ENCODE data around the gene IFITM10. TPM values are rescaled to one million over a fixed set of nuclear protein-coding genes. Genes with fewer than 3 reads are reported as not detected.

The IFITM10 gene
- total and polyA plus RNA-seq, 9 of the 15 experiments (the other 6 are each of a cell fraction or from before 2014, with no cell fraction given): 0.08 to 0.13 (median 0.09) TPM; not detected in 6

DNA sequence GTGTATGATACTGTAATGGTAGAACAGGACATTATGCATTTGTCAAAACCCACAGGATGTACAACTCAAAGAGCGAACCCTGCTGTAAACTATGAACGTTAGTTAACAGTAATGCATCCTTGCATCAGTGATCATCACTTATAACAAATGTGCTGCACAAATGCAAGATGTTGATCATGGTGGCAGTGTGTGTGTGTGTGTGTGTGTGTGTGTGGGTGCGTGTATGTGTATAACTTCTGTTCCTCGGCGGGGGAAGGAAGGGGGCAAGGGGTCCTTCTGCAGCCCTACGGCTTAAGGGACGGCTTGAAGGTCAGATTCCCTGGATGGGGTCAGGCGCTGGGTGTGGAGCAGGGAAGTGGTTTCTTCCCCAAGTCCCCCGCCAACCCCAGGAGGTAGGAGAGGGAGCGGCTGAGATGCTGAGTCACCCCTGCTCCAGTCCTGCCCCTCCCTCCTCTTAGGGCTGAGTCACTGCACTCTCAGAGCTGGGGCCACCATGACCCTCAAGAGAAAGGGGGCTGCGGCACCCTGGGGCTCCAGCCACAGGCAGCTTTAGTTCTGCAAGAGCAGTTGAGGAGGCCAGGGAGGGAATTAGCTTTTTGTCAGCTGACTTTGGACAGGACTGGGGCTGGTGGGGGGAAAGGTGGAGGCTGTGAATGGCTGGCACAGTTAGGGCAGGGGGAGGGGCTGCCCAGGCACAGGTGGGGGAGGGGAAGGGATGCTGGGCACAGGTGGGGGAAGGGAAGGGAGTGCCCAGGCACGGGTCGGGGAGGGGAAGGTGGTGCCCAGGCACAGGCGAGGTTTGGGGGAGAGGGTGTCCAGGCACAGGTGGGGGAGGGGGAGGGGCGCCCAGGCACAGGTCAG lies 22.1 kb upstream of the IFITM10 start (continued):
- TF ChIP-seq, protein P1, sequence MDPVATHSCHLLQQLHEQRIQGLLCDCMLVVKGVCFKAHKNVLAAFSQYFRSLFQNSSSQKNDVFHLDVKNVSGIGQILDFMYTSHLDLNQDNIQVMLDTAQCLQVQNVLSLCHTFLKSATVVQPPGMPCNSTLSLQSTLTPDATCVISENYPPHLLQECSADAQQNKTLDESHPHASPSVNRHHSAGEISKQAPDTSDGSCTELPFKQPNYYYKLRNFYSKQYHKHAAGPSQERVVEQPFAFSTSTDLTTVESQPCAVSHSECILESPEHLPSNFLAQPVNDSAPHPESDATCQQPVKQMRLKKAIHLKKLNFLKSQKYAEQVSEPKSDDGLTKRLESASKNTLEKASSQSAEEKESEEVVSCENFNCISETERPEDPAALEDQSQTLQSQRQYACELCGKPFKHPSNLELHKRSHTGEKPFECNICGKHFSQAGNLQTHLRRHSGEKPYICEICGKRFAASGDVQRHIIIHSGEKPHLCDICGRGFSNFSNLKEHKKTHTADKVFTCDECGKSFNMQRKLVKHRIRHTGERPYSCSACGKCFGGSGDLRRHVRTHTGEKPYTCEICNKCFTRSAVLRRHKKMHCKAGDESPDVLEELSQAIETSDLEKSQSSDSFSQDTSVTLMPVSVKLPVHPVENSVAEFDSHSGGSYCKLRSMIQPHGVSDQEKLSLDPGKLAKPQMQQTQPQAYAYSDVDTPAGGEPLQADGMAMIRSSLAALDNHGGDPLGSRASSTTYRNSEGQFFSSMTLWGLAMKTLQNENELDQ (CRISPR knock-in tag; IDR thresholded peaks at IDR 0.05; ENCODE audit: borderline replicate concordance): no peak
- TF ChIP-seq KDM5B (IDR thresholded peaks at IDR 0.05; ENCODE audit: insufficient replicate concordance, low read depth, low read length) (peak; percentile 40), SMARCE1 (IDR thresholded peaks at IDR 0.05) (peak; percentile 94), HDAC6 (IDR thresholded peaks at IDR 0.05; ENCODE audit: low read depth, low read length) (no peak), JUND (IDR thresholded peaks at IDR 0.05; ENCODE audit: borderline replicate concordance, low read depth, low read length) (peak; percentile 96), JUND (tag; IDR thresholded peaks at IDR 0.05; ENCODE audit: borderline replicate concordance, low read depth, low read length) (peak; percentile 92; the same call in 2 of the 3 replicates), ZBTB17 (CRISPR knock-in tag; IDR thresholded peaks at IDR 0.05) (0 out of 2 replicates have a peak, but pooled peaks have one; percentile 37), ZFPM2 (CRISPR knock-in tag; IDR thresholded peaks at IDR 0.05) (no peak), LARP7 (IDR thresholded peaks at IDR 0.05) (peak; percentile 86; the same call in 1 of the 2 replicates), ZNF316 (IDR thresholded peaks at IDR 0.05) (peak; percentile 100), TRIM24 (IDR thresholded peaks at IDR 0.05) (peak; percentile 44 to 70; a peak in 3 of 4 replicates), HMGN3 (IDR thresholded peaks at IDR 0.05; ENCODE audit: borderline replicate concordance, extremely low read depth, insufficient read length, low read depth, low read length) (no peak)
- TF ChIP-seq, protein P2, sequence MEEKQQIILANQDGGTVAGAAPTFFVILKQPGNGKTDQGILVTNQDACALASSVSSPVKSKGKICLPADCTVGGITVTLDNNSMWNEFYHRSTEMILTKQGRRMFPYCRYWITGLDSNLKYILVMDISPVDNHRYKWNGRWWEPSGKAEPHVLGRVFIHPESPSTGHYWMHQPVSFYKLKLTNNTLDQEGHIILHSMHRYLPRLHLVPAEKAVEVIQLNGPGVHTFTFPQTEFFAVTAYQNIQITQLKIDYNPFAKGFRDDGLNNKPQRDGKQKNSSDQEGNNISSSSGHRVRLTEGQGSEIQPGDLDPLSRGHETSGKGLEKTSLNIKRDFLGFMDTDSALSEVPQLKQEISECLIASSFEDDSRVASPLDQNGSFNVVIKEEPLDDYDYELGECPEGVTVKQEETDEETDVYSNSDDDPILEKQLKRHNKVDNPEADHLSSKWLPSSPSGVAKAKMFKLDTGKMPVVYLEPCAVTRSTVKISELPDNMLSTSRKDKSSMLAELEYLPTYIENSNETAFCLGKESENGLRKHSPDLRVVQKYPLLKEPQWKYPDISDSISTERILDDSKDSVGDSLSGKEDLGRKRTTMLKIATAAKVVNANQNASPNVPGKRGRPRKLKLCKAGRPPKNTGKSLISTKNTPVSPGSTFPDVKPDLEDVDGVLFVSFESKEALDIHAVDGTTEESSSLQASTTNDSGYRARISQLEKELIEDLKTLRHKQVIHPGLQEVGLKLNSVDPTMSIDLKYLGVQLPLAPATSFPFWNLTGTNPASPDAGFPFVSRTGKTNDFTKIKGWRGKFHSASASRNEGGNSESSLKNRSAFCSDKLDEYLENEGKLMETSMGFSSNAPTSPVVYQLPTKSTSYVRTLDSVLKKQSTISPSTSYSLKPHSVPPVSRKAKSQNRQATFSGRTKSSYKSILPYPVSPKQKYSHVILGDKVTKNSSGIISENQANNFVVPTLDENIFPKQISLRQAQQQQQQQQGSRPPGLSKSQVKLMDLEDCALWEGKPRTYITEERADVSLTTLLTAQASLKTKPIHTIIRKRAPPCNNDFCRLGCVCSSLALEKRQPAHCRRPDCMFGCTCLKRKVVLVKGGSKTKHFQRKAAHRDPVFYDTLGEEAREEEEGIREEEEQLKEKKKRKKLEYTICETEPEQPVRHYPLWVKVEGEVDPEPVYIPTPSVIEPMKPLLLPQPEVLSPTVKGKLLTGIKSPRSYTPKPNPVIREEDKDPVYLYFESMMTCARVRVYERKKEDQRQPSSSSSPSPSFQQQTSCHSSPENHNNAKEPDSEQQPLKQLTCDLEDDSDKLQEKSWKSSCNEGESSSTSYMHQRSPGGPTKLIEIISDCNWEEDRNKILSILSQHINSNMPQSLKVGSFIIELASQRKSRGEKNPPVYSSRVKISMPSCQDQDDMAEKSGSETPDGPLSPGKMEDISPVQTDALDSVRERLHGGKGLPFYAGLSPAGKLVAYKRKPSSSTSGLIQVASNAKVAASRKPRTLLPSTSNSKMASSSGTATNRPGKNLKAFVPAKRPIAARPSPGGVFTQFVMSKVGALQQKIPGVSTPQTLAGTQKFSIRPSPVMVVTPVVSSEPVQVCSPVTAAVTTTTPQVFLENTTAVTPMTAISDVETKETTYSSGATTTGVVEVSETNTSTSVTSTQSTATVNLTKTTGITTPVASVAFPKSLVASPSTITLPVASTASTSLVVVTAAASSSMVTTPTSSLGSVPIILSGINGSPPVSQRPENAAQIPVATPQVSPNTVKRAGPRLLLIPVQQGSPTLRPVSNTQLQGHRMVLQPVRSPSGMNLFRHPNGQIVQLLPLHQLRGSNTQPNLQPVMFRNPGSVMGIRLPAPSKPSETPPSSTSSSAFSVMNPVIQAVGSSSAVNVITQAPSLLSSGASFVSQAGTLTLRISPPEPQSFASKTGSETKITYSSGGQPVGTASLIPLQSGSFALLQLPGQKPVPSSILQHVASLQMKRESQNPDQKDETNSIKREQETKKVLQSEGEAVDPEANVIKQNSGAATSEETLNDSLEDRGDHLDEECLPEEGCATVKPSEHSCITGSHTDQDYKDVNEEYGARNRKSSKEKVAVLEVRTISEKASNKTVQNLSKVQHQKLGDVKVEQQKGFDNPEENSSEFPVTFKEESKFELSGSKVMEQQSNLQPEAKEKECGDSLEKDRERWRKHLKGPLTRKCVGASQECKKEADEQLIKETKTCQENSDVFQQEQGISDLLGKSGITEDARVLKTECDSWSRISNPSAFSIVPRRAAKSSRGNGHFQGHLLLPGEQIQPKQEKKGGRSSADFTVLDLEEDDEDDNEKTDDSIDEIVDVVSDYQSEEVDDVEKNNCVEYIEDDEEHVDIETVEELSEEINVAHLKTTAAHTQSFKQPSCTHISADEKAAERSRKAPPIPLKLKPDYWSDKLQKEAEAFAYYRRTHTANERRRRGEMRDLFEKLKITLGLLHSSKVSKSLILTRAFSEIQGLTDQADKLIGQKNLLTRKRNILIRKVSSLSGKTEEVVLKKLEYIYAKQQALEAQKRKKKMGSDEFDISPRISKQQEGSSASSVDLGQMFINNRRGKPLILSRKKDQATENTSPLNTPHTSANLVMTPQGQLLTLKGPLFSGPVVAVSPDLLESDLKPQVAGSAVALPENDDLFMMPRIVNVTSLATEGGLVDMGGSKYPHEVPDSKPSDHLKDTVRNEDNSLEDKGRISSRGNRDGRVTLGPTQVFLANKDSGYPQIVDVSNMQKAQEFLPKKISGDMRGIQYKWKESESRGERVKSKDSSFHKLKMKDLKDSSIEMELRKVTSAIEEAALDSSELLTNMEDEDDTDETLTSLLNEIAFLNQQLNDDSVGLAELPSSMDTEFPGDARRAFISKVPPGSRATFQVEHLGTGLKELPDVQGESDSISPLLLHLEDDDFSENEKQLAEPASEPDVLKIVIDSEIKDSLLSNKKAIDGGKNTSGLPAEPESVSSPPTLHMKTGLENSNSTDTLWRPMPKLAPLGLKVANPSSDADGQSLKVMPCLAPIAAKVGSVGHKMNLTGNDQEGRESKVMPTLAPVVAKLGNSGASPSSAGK (IDR thresholded peaks at IDR 0.05): no peak

All from K562 (cell line).